GM12878 (cell line): ENCODE measurements around the gene NKAIN2. TPM values are rescaled to one million over a fixed set of nuclear protein-coding genes. Genes with fewer than 3 reads are reported as not detected.

ENCODE experiments used
- ATAC-seq: fragments of 200-7000 bp; cut with Tn5 transposase; 3 replicates; pipeline ENCODE4 v1.9.1; 2020; ENCODE audit warnings: mild to moderate bottlenecking, moderate library complexity
- BruUV-seq: library from RNA; stranded (reverse); fragments of 400-500 nt; replicated peaks from 2 replicates; lab custom pipeline; 2021; lab: Mats Ljungman, UMichigan
- CTCF ChIA-PET: fragments of 300-600 bp; sonication (Branson Sonifier 250); formaldehyde crosslinking; extraction: SDS; loops from one replicate; lab custom pipeline; 2021; ENCODE audit warnings: inconsistent platforms; lab: Yijun Ruan, JAX
- POLR2A ChIA-PET: fragments of 350-600 bp; formaldehyde crosslinking; extraction: SDS; loops from one replicate; lab custom pipeline; 2021; ENCODE audit warnings: inconsistent platforms; lab: Charles Lee
- RAD21 ChIA-PET: fragments of 300-600 bp; sonication (Branson Sonifier 250); formaldehyde crosslinking; loops from one replicate; lab custom pipeline; 2023; ENCODE audit warnings: antibody characterized with exemption; ENCODE audit not compliant: unreplicated experiment; lab: Charles Lee
- SMC1A ChIA-PET: fragments of 300-600 bp; sonication (Branson Sonifier 250); formaldehyde crosslinking; loops from one replicate; lab custom pipeline; 2023; ENCODE audit not compliant: unreplicated experiment, uncharacterized antibody; lab: Charles Lee
- DNase-seq: peaks from one replicate; pipeline ENCODE4 v3.0.0-alpha.2; 2011; ENCODE audit warnings: low read depth, low spot score
- FAIRE-seq: peaks from 3 replicates; lab custom pipeline; 2011; peaks lifted over from hg19 to GRCh38; lab: Jason Lieb, UNC
- H2AFZ ChIP-seq: 2 replicates; pipeline ENCODE4 v1.6.0; 2011; ENCODE audit warnings: low read depth, low read length, control low read depth; ENCODE audit not compliant: control insufficient read depth
- H3K27ac ChIP-seq: 2 replicates; pipeline ENCODE4 v1.5.1; 2011; ENCODE audit warnings: control low read depth; ENCODE audit not compliant: control insufficient read depth, insufficient read depth
- H3K27me3 ChIP-seq, 2 experiments: replicated peaks in 1 of 2; 2 replicates each; pipeline versions ENCODE4 v1.6.0 to v1.6.1; 2011; ENCODE audit warnings: low read length in 1 of 2; ENCODE audit not compliant: control insufficient read depth in 2 of 2, insufficient read depth in 2 of 2
- H3K36me3 ChIP-seq, 2 experiments: 2 replicates each; pipeline ENCODE4 v1.5.1; 2011; ENCODE audit warnings: low read length in 1 of 2; ENCODE audit not compliant: control insufficient read depth in 2 of 2, insufficient read depth in 2 of 2
- H3K4me1 ChIP-seq: 2 replicates; pipeline ENCODE4 v1.6.1; 2011; ENCODE audit warnings: mild to moderate bottlenecking, low read length, moderate library complexity, mixed read lengths; ENCODE audit not compliant: control insufficient read depth, insufficient read depth
- H3K4me2 ChIP-seq: 2 replicates; pipeline ENCODE4 v1.6.0; 2011; ENCODE audit warnings: control low read depth; ENCODE audit not compliant: control insufficient read depth, insufficient read depth
- H3K4me3 ChIP-seq: fragments of 200-600 bp; sonication (generic); 2 replicates; pipeline ENCODE4 v1.5.1; 2016
- H3K79me2 ChIP-seq: 2 replicates; pipeline ENCODE4 v1.6.0; 2011; ENCODE audit warnings: low read length; ENCODE audit not compliant: control insufficient read depth, insufficient read depth
- H3K9ac ChIP-seq: 2 replicates; pipeline ENCODE4 v1.8.0; 2011; ENCODE audit warnings: low read length, control low read depth, mixed read lengths; ENCODE audit not compliant: control insufficient read depth, insufficient read depth
- H3K9me3 ChIP-seq: replicated peaks from 3 replicates; pipeline ENCODE4 v1.5.1; 2011; ENCODE audit warnings: mild to moderate bottlenecking, low read length; ENCODE audit not compliant: control insufficient read depth, insufficient read depth
- H4K20me1 ChIP-seq: 2 replicates; pipeline ENCODE4 v1.6.0; 2011; ENCODE audit not compliant: control insufficient read depth, insufficient read depth
- NFIC ChIP-seq: IDR thresholded peaks from 2 replicates; pipeline ENCODE4 v1.6.1; 2012; ENCODE audit warnings: low read depth, mild to moderate bottlenecking, inconsistent platforms, low read length, moderate library complexity
- RAD21 ChIP-seq: IDR thresholded peaks from 2 replicates; pipeline ENCODE4 v1.6.1; 2011; ENCODE audit warnings: mild to moderate bottlenecking, low read depth, low read length, moderate library complexity; ENCODE audit not compliant: insufficient read depth
- ZSCAN29 ChIP-seq: fragments of 450-650 bp; IDR thresholded peaks from 2 replicates; pipeline ENCODE4 v1.6.1; 2017; ENCODE audit warnings: mild to moderate bottlenecking, moderate library complexity
- WGBS: methylation state at CpG from one replicate; pipeline ENCODE4 v1.1.6; 2016; ENCODE audit warnings: low lambda C conversion rate; ENCODE audit not compliant: insufficient replicate concordance, insufficient coverage; ENCODE audit errors: missing lambda C conversion rate; 5-methylcytosine and 5-hydroxymethylcytosine counted together
- in situ Hi-C: fragments of 300-500 bp; cut with MboI; formaldehyde crosslinking; loops from 9 replicates; pipeline ENCODE4 v1.14.3; 2018; ENCODE audit warnings: mixed read lengths
- intact Hi-C: fragments of 100-400 bp; cut with micrococcal nuclease; formaldehyde crosslinking; loops from one replicate; pipeline ENCODE4 v1.14.2; 2022; ENCODE audit not compliant: unreplicated experiment
- polyA plus RNA-seq, 11 experiments: library from polyadenylated mRNA; depleted of rRNA in 4 of 11; unstranded in 6 of 11; stranded (reverse) in 5 of 11; fragments of >200 nt; fragmentation: Nextera tagmentation in 4 of 11; fragmentation: Illumina TruSeq in 1 of 11; extraction: Ambion mirVana in 4 of 11; extraction: Trizol in 1 of 11; gene quantifications; 1 replicate in 1 of 11; 2 replicates in 10 of 11; pipeline versions ENCODE4 v1.2.1 to v1.2.3, GENCODE V29; 2011 to 2016; ENCODE audit warnings: inconsistent platforms in 2 of 11, missing spikeins in 2 of 11, low read depth in 1 of 11
- total RNA-seq, 4 experiments: library from RNA; depleted of rRNA in 3 of 4; stranded (reverse); fragments of >200 nt in 3 of 4; fragmentation: Illumina TruSeq in 1 of 4; extraction: Trizol in 1 of 4; gene quantifications; 2 replicates each; pipeline versions ENCODE4 v1.2.1 to v1.2.3, GENCODE V29; 2013 to 2021
- TF ChIP-seq, protein P1 (sequence below): IDR thresholded peaks from 2 replicates; pipeline ENCODE4 v1.6.1; 2011; ENCODE audit warnings: borderline replicate concordance, low read depth, mild to moderate bottlenecking, moderate library complexity, low read length; ENCODE audit not compliant: insufficient read depth, poor library complexity, severe bottlenecking
- TF ChIP-seq, protein P2 (sequence below): fragments of 450-650 bp; formaldehyde crosslinking; IDR thresholded peaks from 2 replicates; pipeline ENCODE4 v1.4.0; 2022; ENCODE audit warnings: mild to moderate bottlenecking, moderate library complexity

Gene NKAIN2
- total and polyA plus RNA-seq, 10 of the 15 experiments (the other 5 are each of a cell fraction or from before 2014, with no cell fraction given) = not detected

- TF ChIP-seq, protein P1, sequence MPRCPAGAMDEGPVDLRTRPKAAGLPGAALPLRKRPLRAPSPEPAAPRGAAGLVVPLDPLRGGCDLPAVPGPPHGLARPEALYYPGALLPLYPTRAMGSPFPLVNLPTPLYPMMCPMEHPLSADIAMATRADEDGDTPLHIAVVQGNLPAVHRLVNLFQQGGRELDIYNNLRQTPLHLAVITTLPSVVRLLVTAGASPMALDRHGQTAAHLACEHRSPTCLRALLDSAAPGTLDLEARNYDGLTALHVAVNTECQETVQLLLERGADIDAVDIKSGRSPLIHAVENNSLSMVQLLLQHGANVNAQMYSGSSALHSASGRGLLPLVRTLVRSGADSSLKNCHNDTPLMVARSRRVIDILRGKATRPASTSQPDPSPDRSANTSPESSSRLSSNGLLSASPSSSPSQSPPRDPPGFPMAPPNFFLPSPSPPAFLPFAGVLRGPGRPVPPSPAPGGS = no peak
- no peak for TF ChIP-seq NFIC
Measured at GRCh38 chr6:124143435-124143834, 339.8 kb downstream of the NKAIN2 start (continued).

- no peaks in the 10 kb centered on the region for H3K36me3 ChIP-seq
- no peaks in the 10 kb centered on the region for H3K9me3 ChIP-seq
- ChIA-PET CTCF (no interaction called here), SMC1A (interaction anchor here (0.7 kb wide), 1 partner anchor 628 kb away, joined by 3 read pairs; no protein-coding TSS in a partner anchor), POLR2A (no interaction called here), RAD21 (no interaction called here)
- no peaks in the 10 kb centered on the region for H3K27me3 ChIP-seq
- no peak overlapping the region for H2AFZ ChIP-seq
- WGBS = 6% methylated on average over 5 of the region's 5 CpGs
- no peaks in the 10 kb centered on the region for H3K79me2 ChIP-seq
- TF ChIP-seq RAD21 (no peak), ZSCAN29 (no peak)
- TF ChIP-seq, protein P2, sequence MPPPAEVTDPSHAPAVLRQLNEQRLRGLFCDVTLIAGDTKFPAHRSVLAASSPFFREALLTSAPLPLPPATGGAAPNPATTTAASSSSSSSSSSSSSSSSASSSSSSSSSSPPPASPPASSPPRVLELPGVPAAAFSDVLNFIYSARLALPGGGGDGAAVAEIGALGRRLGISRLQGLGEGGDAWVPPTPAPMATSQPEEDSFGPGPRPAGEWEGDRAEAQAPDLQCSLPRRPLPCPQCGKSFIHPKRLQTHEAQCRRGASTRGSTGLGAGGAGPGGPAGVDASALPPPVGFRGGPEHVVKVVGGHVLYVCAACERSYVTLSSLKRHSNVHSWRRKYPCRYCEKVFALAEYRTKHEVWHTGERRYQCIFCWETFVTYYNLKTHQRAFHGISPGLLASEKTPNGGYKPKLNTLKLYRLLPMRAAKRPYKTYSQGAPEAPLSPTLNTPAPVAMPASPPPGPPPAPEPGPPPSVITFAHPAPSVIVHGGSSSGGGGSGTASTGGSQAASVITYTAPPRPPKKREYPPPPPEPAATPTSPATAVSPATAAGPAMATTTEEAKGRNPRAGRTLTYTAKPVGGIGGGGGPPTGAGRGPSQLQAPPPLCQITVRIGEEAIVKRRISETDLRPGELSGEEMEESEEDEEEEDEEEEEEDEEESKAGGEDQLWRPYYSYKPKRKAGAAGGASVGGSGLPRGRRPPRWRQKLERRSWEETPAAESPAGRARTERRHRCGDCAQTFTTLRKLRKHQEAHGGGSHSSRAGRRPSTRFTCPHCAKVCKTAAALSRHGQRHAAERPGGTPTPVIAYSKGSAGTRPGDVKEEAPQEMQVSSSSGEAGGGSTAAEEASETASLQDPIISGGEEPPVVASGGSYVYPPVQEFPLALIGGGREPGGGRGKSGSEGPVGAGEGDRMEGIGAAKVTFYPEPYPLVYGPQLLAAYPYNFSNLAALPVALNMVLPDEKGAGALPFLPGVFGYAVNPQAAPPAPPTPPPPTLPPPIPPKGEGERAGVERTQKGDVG (CRISPR knock-in tag) = no peak
- no peaks in the 10 kb centered on the region for H3K4me1 ChIP-seq
- intact Hi-C loops = no loop called here
- BruUV-seq = no TSS peak
- ATAC-seq (no peak), DNase-seq (no peak), FAIRE-seq (no peak)
- H3K4me2 ChIP-seq = no peak overlapping the region
- H4K20me1 ChIP-seq = no peaks in the 10 kb centered on the region
- no peak overlapping the region for H3K9ac ChIP-seq
- in situ Hi-C loops = no loop called here
- no peak overlapping the region for H3K27ac ChIP-seq
- no peak overlapping the region for H3K4me3 ChIP-seq
Measured at GRCh38 chr6:124147621-124148020, 344.0 kb downstream of the NKAIN2 start.
